HFFc6 (cell line): Measurements from ENCODE around the gene WDR81. TPM values are rescaled to one million over a fixed set of nuclear protein-coding genes. Genes with fewer than 3 reads are reported as not detected.
"Not testable (repeated sequence)": the region's sequence is repeated elsewhere in the genome, so short reads cannot be mapped to it uniquely, and the experiment has no call there.

ENCODE experiments used
- DNase-seq: peaks from one replicate; pipeline ENCODE4 v3.0.0-alpha.2; 2018
- H3K27ac Mint-ChIP-seq: 2 replicates; pipeline ENCODE4 v1.8.0; 2020; ENCODE audit warnings: mild to moderate bottlenecking, mixed read lengths
- H3K27me3 Mint-ChIP-seq: 2 replicates; pipeline ENCODE4 v1.8.0; 2021; ENCODE audit warnings: mild to moderate bottlenecking, moderate library complexity, mixed read lengths; ENCODE audit not compliant: insufficient read depth
- H3K36me3 Mint-ChIP-seq: 2 replicates; pipeline ENCODE4 v1.8.0; 2021; ENCODE audit warnings: low read depth, mixed read lengths
- H3K4me1 Mint-ChIP-seq: 2 replicates; pipeline ENCODE4 v1.8.0; 2020; ENCODE audit warnings: low read depth, mixed read lengths
- H3K4me3 Mint-ChIP-seq: 2 replicates; pipeline ENCODE4 v1.8.0; 2020; ENCODE audit warnings: mild to moderate bottlenecking, moderate library complexity, mixed read lengths
- H3K9me3 Mint-ChIP-seq: 2 replicates; pipeline ENCODE4 v1.8.0; 2020; ENCODE audit warnings: mild to moderate bottlenecking, mixed read lengths
- total RNA-seq, 6 experiments: library from RNA; stranded (reverse); fragmentation: NEBNext Ultra II Directional; extraction: Animal tissue kit (Norgen Biotek cat#: 25700); gene quantifications; 2 replicates in 1 of 6; 3 replicates in 5 of 6; pipeline ENCODE4 v1.2.3, GENCODE V29; 2021
- TF ChIP-seq, protein P1 (sequence below): fragments of 200-600 bp; sonication (generic); IDR thresholded peaks from 2 replicates; pipeline ENCODE4 v1.5.0; 2021; ENCODE audit warnings: antibody characterized with exemption, mild to moderate bottlenecking

The WDR81 gene
- total RNA-seq, 6 experiments from 2014 or later = 12.5 to 18.1 (median 13.2) TPM

- peaks cover 18% of the 10 kb centered on the region for H3K36me3 Mint-ChIP-seq
- no peak overlapping the region for H3K27ac Mint-ChIP-seq
- TF ChIP-seq, protein P1, sequence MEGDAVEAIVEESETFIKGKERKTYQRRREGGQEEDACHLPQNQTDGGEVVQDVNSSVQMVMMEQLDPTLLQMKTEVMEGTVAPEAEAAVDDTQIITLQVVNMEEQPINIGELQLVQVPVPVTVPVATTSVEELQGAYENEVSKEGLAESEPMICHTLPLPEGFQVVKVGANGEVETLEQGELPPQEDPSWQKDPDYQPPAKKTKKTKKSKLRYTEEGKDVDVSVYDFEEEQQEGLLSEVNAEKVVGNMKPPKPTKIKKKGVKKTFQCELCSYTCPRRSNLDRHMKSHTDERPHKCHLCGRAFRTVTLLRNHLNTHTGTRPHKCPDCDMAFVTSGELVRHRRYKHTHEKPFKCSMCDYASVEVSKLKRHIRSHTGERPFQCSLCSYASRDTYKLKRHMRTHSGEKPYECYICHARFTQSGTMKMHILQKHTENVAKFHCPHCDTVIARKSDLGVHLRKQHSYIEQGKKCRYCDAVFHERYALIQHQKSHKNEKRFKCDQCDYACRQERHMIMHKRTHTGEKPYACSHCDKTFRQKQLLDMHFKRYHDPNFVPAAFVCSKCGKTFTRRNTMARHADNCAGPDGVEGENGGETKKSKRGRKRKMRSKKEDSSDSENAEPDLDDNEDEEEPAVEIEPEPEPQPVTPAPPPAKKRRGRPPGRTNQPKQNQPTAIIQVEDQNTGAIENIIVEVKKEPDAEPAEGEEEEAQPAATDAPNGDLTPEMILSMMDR = no peak
- H3K27me3 Mint-ChIP-seq = peaks cover 2% of the 10 kb centered on the region; the same call in 1 of the 2 replicates
- H3K4me3 Mint-ChIP-seq = no peak overlapping the region
- no peak for DNase-seq
- H3K4me1 Mint-ChIP-seq = peaks cover 5% of the 10 kb centered on the region
- no peaks in the 10 kb centered on the region for H3K9me3 Mint-ChIP-seq
Measured at GRCh38 chr17:1735834-1736347, 11.4 kb downstream of the WDR81 start.

- H3K9me3 Mint-ChIP-seq = no peaks in the 10 kb centered on the region
- no peak overlapping the region for H3K27ac Mint-ChIP-seq
Measured at GRCh38 chr17:1736348-1737281, 12.1 kb downstream of the WDR81 start.

GRCh38 chr17:1737531-1738291 is 13.2 kb downstream of the WDR81 start:
- Mint-ChIP-seq H3K4me3 (no peak overlapping the region), H3K4me1 (no peaks in the 10 kb centered on the region), H3K36me3 (peaks cover 18% of the 10 kb centered on the region), H3K27me3 (peaks cover 8% of the 10 kb centered on the region), H3K9me3 (no peaks in the 10 kb centered on the region), H3K27ac (no peak overlapping the region)
- TF ChIP-seq, protein P1 = no peak
- DNase-seq = no peak

More at GRCh38 chr17:1736348-1737281, 12.1 kb downstream of the WDR81 start:
- Mint-ChIP-seq H3K4me3 (no peak overlapping the region), H3K36me3 (peaks cover 18% of the 10 kb centered on the region), H3K4me1 (no peaks in the 10 kb centered on the region), H3K27me3 (peaks cover 2% of the 10 kb centered on the region; the same call in 1 of the 2 replicates)
- TF ChIP-seq, protein P1 = no peak
- peak; percentile 22 for DNase-seq

DNA sequence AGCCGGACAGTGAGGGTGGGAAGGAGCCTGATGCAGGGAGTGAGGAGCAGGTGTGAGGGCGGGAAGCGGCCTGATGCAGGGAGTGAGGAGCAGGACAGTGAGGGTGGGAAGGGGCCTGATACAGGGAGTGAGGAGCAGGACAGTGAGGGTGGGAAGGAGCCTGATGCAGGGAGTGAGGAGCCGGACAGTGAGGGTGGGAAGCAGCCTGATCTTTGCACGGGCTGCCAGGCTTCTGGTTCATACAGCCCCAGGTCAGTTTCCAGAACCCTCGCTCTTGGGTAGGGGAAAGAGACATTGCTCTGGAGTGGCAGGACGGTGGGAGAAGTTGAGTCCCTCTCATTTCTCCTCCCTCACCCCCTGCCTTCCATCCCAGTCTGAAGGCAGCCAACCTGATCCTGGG is 17.4 kb downstream of the WDR81 start:
- H3K4me1 Mint-ChIP-seq, H3K27ac Mint-ChIP-seq, H3K9me3 Mint-ChIP-seq, H3K4me3 Mint-ChIP-seq, DNase-seq, H3K27me3 Mint-ChIP-seq: not testable (repeated sequence)
- H3K36me3 Mint-ChIP-seq = peaks cover 11% of the 10 kb centered on the region

DNA sequence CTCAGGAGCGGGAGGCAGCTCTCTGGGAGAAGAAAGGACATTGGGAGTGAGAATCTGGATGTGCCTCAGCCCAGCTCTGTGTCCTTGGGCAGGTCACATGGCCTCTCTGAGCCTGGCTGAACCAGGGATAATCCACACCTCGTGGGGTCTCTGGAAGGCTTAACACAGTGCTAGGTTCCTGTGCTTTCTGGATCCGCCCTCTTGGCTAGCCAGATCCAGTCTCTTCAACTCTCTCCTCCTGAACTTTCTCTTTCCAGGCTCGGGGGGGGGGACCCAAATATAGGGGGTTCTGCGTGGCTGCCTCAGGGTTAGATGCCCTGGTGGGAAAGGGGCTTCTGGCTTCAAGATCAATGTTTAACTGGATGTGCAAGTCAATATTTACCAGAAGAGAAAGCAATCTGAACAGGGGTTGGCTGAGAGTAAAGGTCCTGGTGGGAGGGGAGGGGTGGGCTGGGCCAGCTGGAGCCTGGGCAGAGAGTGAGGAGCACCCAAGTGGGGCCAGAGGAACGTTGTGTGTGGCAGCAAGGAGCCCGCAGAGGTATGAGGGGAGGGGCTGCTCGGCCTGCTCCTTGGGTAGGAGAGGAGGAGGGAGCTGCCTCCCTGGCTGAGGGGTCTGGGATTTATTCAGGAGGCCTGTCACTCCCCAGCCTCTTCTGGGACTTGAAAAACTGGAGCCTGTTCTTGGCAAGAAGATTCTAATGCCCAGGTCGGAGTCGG is 18.0 kb downstream of the WDR81 start, which contains the start of gene SERPINF2:
TSS of gene SERPINF2 (plus strand) at position 501 of the 717 bp plus-strand sequence. CDS start 2,125 bp downstream, outside the sequence.
- Mint-ChIP-seq H3K9me3 (0 out of 2 replicates have a peak, but pooled peaks cover 4% of the 10 kb centered on the region), H3K27me3 (peaks cover 5% of the 10 kb centered on the region), H3K4me1 (no peaks in the 10 kb centered on the region), H3K36me3 (0 out of 2 replicates have a peak, but pooled peaks cover 7% of the 10 kb centered on the region), H3K27ac (no peak within 1 kb of the TSS), H3K4me3 (no peak within 1 kb of the TSS)
- DNase-seq = no peak
- TF ChIP-seq, protein P1 = no peak
